Neuronal stem cell (in vitro differentiated cells): ENCODE results near the gene NRAP.

Experiments
- DNase-seq: peaks from one replicate; pipeline ENCODE4 v3.0.0-alpha.2; 2013; ENCODE audit warnings: low spot score
- H2AFZ ChIP-seq: one replicate; pipeline ENCODE4 v1.6.1; 2013; ENCODE audit warnings: mild to moderate bottlenecking, low read length, inconsistent platforms
- H2AK5ac ChIP-seq: 2 replicates; pipeline ENCODE4 v1.6.1; 2013; ENCODE audit warnings: low read depth, mild to moderate bottlenecking, inconsistent platforms, low read length, moderate library complexity, mixed read lengths
- H2BK120ac ChIP-seq: 2 replicates; pipeline ENCODE4 v1.6.1; 2013; ENCODE audit warnings: low read depth, mild to moderate bottlenecking, inconsistent platforms, low read length, moderate library complexity, mixed read lengths
- H2BK12ac ChIP-seq: one replicate; pipeline ENCODE4 v1.6.1; 2013; ENCODE audit warnings: low read length, inconsistent platforms
- H2BK15ac ChIP-seq: 2 replicates; pipeline ENCODE4 v1.6.1; 2013; ENCODE audit warnings: mild to moderate bottlenecking, low read length, inconsistent platforms, mixed read lengths
- H2BK5ac ChIP-seq: one replicate; pipeline ENCODE4 v1.6.1; 2013; ENCODE audit warnings: inconsistent platforms, mild to moderate bottlenecking, low read length, moderate library complexity
- H3K14ac ChIP-seq: one replicate; pipeline ENCODE4 v1.6.1; 2013; ENCODE audit warnings: low read length, inconsistent platforms
- H3K18ac ChIP-seq: 2 replicates; pipeline ENCODE4 v1.6.1; 2013; ENCODE audit warnings: low read length, inconsistent platforms
- H3K23ac ChIP-seq: 2 replicates; pipeline ENCODE4 v1.6.1; 2013; ENCODE audit warnings: low read depth, mild to moderate bottlenecking, mixed read lengths, low read length, inconsistent platforms; ENCODE audit not compliant: poor library complexity
- H3K27ac ChIP-seq: replicated peaks from 3 replicates; pipeline ENCODE4 v1.5.1; 2013; ENCODE audit warnings: low read length, inconsistent platforms
- H3K27me3 ChIP-seq, 3 experiments: 2 replicates each; pipeline ENCODE4 v1.6.1; 2013; ENCODE audit warnings: low read length in 3 of 3, mild to moderate bottlenecking in 2 of 3, inconsistent platforms in 1 of 3, low read depth in 1 of 3, mixed read lengths in 1 of 3, moderate library complexity in 1 of 3; ENCODE audit not compliant: control insufficient read depth in 3 of 3, insufficient read depth in 3 of 3
- H3K36me3 ChIP-seq, 2 donors: replicated peaks in 1 of 2; 2 replicates each; pipeline ENCODE4 v1.6.1; 2013; ENCODE audit warnings: low read length in 2 of 2; ENCODE audit not compliant: control insufficient read depth in 2 of 2, insufficient read depth in 2 of 2
- H3K4ac ChIP-seq: 2 replicates; pipeline ENCODE4 v1.6.1; 2013; ENCODE audit warnings: inconsistent platforms, mild to moderate bottlenecking, low read length, moderate library complexity
- H3K4me1 ChIP-seq, 2 donors: 1 replicate in 1 of 2; 2 replicates in 1 of 2; pipeline ENCODE4 v1.6.1; 2013; ENCODE audit warnings: low read length in 2 of 2, low read depth in 1 of 2; ENCODE audit not compliant: control insufficient read depth in 2 of 2, insufficient read depth in 1 of 2
- H3K4me2 ChIP-seq: one replicate; pipeline ENCODE4 v1.6.1; 2013; ENCODE audit warnings: mild to moderate bottlenecking, low read length, inconsistent platforms; ENCODE audit not compliant: insufficient read depth, poor library complexity, severe bottlenecking
- H3K4me3 ChIP-seq, 2 donors: 2 replicates each; pipeline ENCODE4 v1.5.1; 2013; ENCODE audit warnings: low read length in 2 of 2, mild to moderate bottlenecking in 2 of 2, inconsistent platforms in 1 of 2, moderate library complexity in 1 of 2
- H3K79me1 ChIP-seq: one replicate; pipeline ENCODE4 v1.6.1; 2013; ENCODE audit warnings: low read depth, mild to moderate bottlenecking, inconsistent platforms, low read length, moderate library complexity
- H3K9ac ChIP-seq: one replicate; pipeline ENCODE4 v1.6.1; 2013; ENCODE audit warnings: mild to moderate bottlenecking, low read depth, low read length, inconsistent platforms; ENCODE audit not compliant: poor library complexity
- H3K9me3 ChIP-seq, 2 donors: replicated peaks in 1 of 2; 2 replicates each; pipeline versions ENCODE3 to v1.6.1; 2013; ENCODE audit warnings: low read length in 2 of 2, mild to moderate bottlenecking in 2 of 2, inconsistent platforms in 1 of 2, low read depth in 1 of 2, mixed read lengths in 1 of 2, moderate library complexity in 1 of 2; ENCODE audit not compliant: control insufficient read depth in 2 of 2, insufficient read depth in 1 of 2
- H4K8ac ChIP-seq: one replicate; pipeline ENCODE4 v1.6.1; 2013; ENCODE audit warnings: low read depth, mild to moderate bottlenecking, inconsistent platforms, low read length, moderate library complexity
- H4K91ac ChIP-seq: one replicate; pipeline ENCODE4 v1.6.1; 2013; ENCODE audit warnings: low read length, low read depth, mild to moderate bottlenecking, inconsistent platforms; ENCODE audit not compliant: poor library complexity
- WGBS, 2 donors: extraction: QIAGEN DNeasy Blood & Tissue Kit; methylation state at CpG; one replicate each; pipeline ENCODE4 v1.1.7; 2013; ENCODE audit warnings: missing lambda C conversion rate in 2 of 2, mixed read lengths in 1 of 2; ENCODE audit not compliant: insufficient read length in 2 of 2, insufficient replicate concordance in 1 of 2; ENCODE audit errors: extremely low coverage in 2 of 2; 5-methylcytosine and 5-hydroxymethylcytosine counted together

Gene NRAP

DNA sequence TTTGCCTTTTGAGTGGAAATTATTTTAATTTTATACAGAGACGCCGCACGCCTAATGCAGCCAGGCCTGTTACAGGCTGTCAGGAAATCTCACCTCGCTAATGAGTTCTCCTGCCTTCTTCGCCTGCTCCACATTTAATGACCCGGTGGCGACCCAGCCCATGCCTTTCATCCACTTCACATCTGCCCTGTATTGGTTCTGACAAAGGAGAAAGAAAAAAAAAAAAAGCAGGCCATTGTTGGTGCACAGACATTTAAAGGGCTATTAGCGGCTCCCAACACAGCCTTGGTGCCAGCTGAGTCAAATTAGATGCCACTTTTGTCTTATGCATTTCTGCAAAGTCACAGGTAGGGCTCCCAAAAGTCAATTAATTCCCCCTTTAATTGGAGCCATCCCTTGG is 43.3 kb downstream of the NRAP start:
- Histone ChIP-seq H3K4me2 (no peak overlapping the region), H3K14ac (no peak overlapping the region), H2AFZ (no peak overlapping the region), H2BK15ac (no peak overlapping the region), H2BK12ac (no peak overlapping the region), H2AK5ac (no peak overlapping the region), H3K27me3 (peaks cover 0 to 16% (median 0%) of the 10 kb centered on the region in 3 experiments), H3K23ac (no peak overlapping the region), H2BK120ac (no peak overlapping the region), H3K4me3 (no peak overlapping the region), H3K4me1 (peaks cover 10 to 26% of the 10 kb centered on the region in 2 donors), H3K79me1 (no peaks in the 10 kb centered on the region), H3K9me3 (peaks cover 0 to 1% of the 10 kb centered on the region in 2 donors), H4K91ac (no peak overlapping the region), H3K27ac (peak overlapping the region; percentile 79), H3K9ac (no peak overlapping the region), H3K4ac (no peak overlapping the region), H3K36me3 (no peaks in the 10 kb centered on the region), H4K8ac (no peak overlapping the region), H3K18ac (peak overlapping the region; percentile 18), H2BK5ac (no peak overlapping the region)
- WGBS, 2 donors = no CpG with 5 or more reads among the region's 8 CpGs
- peak; percentile 47 for DNase-seq

- no peak overlapping the region for H3K4me3 ChIP-seq
- H2AFZ ChIP-seq = no peak overlapping the region
Observed at GRCh38 chr10:113619401-113619800, 44.4 kb downstream of the NRAP start.

DNA sequence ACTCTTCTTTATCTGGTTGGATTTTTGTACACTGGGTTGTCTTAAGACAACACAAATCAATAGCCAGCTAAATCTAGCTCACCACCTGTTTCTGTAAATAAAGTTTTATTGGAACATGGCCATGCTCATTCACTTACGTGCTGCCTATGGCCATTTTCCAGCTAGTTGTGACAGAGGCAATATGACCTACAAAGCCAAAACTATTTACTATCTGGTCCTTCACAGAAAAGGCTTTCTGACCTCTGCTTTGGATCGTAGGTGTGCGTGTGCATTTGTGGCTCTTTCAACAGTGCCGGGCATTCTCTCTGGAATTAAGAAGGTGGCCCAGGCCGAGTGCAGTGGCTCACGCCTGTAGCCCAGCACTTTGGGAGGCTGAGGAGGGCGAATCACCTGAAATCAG is 45.5 kb downstream of the NRAP start:
- Histone ChIP-seq H2BK120ac (no peak overlapping the region), H3K4me1 (peaks cover 17 to 39% of the 10 kb centered on the region in 2 donors), H3K14ac (no peak overlapping the region), H2BK5ac (no peak overlapping the region), H4K8ac (no peak overlapping the region), H3K27me3 (peaks cover 0 to 7% (median 0%) of the 10 kb centered on the region in 3 experiments), H2BK12ac (no peak overlapping the region), H3K9me3 (peaks cover 0 to 1% of the 10 kb centered on the region in 2 donors), H2AFZ (no peak overlapping the region), H3K4ac (no peak overlapping the region), H3K4me2 (no peak overlapping the region), H4K91ac (no peak overlapping the region), H3K9ac (no peak overlapping the region), H3K18ac (no peak overlapping the region), H2AK5ac (no peak overlapping the region), H3K4me3 (no peak overlapping the region), H3K23ac (no peak overlapping the region), H3K27ac (no peak overlapping the region), H2BK15ac (no peak overlapping the region), H3K79me1 (no peaks in the 10 kb centered on the region), H3K36me3 (no peaks in the 10 kb centered on the region)
- no peak for DNase-seq
- WGBS, 2 donors = no CpG with 5 or more reads among the region's 7 CpGs

More at GRCh38 chr10:113619401-113619800, 44.4 kb downstream of the NRAP start:
- Histone ChIP-seq H2BK120ac (peak overlapping the region; percentile 37), H3K18ac (peak overlapping the region; percentile 1), H4K8ac (no peak overlapping the region), H2BK15ac (peak overlapping the region; percentile 8), H4K91ac (no peak overlapping the region), H3K36me3 (no peaks in the 10 kb centered on the region), H3K9ac (no peak overlapping the region), H3K27me3 (peaks cover 0 to 11% (median 0%) of the 10 kb centered on the region in 3 experiments), H3K79me1 (no peaks in the 10 kb centered on the region), H3K4ac (no peak overlapping the region), H3K14ac (no peak overlapping the region), H3K4me2 (no peak overlapping the region), H3K27ac (no peak overlapping the region), H2BK12ac (no peak overlapping the region), H2AK5ac (peak overlapping the region; percentile 5), H3K23ac (no peak overlapping the region), H3K9me3 (peaks cover 0 to 1% of the 10 kb centered on the region in 2 donors), H3K4me1 (peaks cover 15 to 31% of the 10 kb centered on the region in 2 donors), H2BK5ac (no peak overlapping the region)
- no CpG with 5 or more reads among the region's 1 CpG for WGBS, 2 donors
- DNase-seq = no peak

- H3K14ac ChIP-seq = no peak overlapping the region
- no peak overlapping the region for H2AFZ ChIP-seq
- peak overlapping the region; percentile 66 for H3K18ac ChIP-seq
- no peaks in the 10 kb centered on the region for H3K36me3 ChIP-seq
- H3K27ac ChIP-seq = no peak overlapping the region
- H4K8ac ChIP-seq = no peak overlapping the region
- no peak overlapping the region for H3K9ac ChIP-seq
- no peak overlapping the region for H4K91ac ChIP-seq
- no peak overlapping the region for H2BK12ac ChIP-seq
- H2BK120ac ChIP-seq = no peak overlapping the region
- no peaks in the 10 kb centered on the region for H3K79me1 ChIP-seq
- H2AK5ac ChIP-seq = no peak overlapping the region
- peaks cover 0 to 11% (median 0%) of the 10 kb centered on the region in 3 experiments for H3K27me3 ChIP-seq
- no peak overlapping the region for H3K23ac ChIP-seq
- H2BK5ac ChIP-seq = no peak overlapping the region
- peaks cover 17 to 39% of the 10 kb centered on the region in 2 donors for H3K4me1 ChIP-seq
- no peak for DNase-seq
- H3K4me2 ChIP-seq = no peak overlapping the region
- H2BK15ac ChIP-seq = no peak overlapping the region
- no peak overlapping the region for H3K4ac ChIP-seq
- peaks cover 0 to 1% of the 10 kb centered on the region in 2 donors for H3K9me3 ChIP-seq
- WGBS, 2 donors = no CpG with 5 or more reads among the region's 7 CpGs
- H3K4me3 ChIP-seq = no peak overlapping the region
Observed at GRCh38 chr10:113617086-113617485, 46.8 kb downstream of the NRAP start.
